SK-N-SH (cell line): ENCODE results near the gene MTIF2. TPM values are rescaled to one million over a fixed set of nuclear protein-coding genes. Genes with fewer than 3 reads are reported as not detected.

Experiments
- CTCF ChIA-PET: fragments of 300-600, 350-600 bp; formaldehyde crosslinking; extraction: SDS; loops from one replicate; lab custom pipeline; 2021; lab: Yijun Ruan, JAX
- POLR2A ChIA-PET: fragments of 350-600 bp; sonication (Branson Sonifier 250); formaldehyde crosslinking; extraction: SDS; loops from one replicate; lab custom pipeline; 2020; ENCODE audit warnings: antibody characterized with exemption, inconsistent platforms; lab: Yijun Ruan, JAX
- DNase-seq: peaks from one replicate; pipeline ENCODE4 v3.0.0; 2012
- H2AFZ ChIP-seq: fragments of 200-600 bp; sonication (generic); 2 replicates; pipeline ENCODE4 v1.8.1; 2016; ENCODE audit warnings: antibody characterized with exemption, mild to moderate bottlenecking, low read depth
- H3F3A ChIP-seq: fragments of 200-600 bp; sonication (generic); replicated peaks from 2 replicates; pipeline ENCODE3; 2016; ENCODE audit warnings: antibody characterized with exemption, mild to moderate bottlenecking; ENCODE audit not compliant: insufficient read depth
- H3K27ac ChIP-seq, 2 experiments: fragments of 200-500 bp in 1 of 2; fragments of 200-600 bp in 1 of 2; sonication (Bioruptor generic) in 1 of 2; sonication (generic), shearing (Covaris generic) in 1 of 2; 2 replicates each; pipeline versions ENCODE4 v1.5.1 to v1.6.1; 2014 to 2016; ENCODE audit warnings: low read depth in 2 of 2, inconsistent platforms in 1 of 2, low read length in 1 of 2, mild to moderate bottlenecking in 1 of 2, mixed read lengths in 1 of 2
- H3K27me3 ChIP-seq: fragments of 200-600 bp; sonication (generic), shearing (Covaris generic); 2 replicates; pipeline ENCODE4 v1.6.1; 2016; ENCODE audit warnings: mixed run types; ENCODE audit not compliant: insufficient read depth
- H3K36me3 ChIP-seq, 2 experiments: fragments of 200-500 bp in 1 of 2; fragments of 200-600 bp in 1 of 2; sonication (Bioruptor generic) in 1 of 2; sonication (generic) in 1 of 2; replicated peaks in 1 of 2; 2 replicates each; pipeline versions ENCODE3 to v1.5.1; 2014 to 2016; ENCODE audit warnings: low read length in 1 of 2, mild to moderate bottlenecking in 1 of 2; ENCODE audit not compliant: insufficient read depth in 2 of 2, control insufficient read depth in 1 of 2
- H3K4me1 ChIP-seq, 2 experiments: fragments of 200-500 bp in 1 of 2; fragments of 200-600 bp in 1 of 2; sonication (Bioruptor generic) in 1 of 2; sonication (generic), shearing (Covaris generic) in 1 of 2; 2 replicates each; pipeline versions ENCODE4 v1.5.1 to v1.6.1; 2014 to 2016; ENCODE audit warnings: low read depth in 1 of 2, low read length in 1 of 2, mixed run types in 1 of 2; ENCODE audit not compliant: insufficient read depth in 2 of 2, control insufficient read depth in 1 of 2
- H3K4me2 ChIP-seq: fragments of 200-600 bp; sonication (generic), shearing (Covaris generic); 2 replicates; pipeline ENCODE4 v1.6.1; 2017; ENCODE audit warnings: mixed run types
- H3K4me3 ChIP-seq, 2 experiments: fragments of 200-500 bp in 1 of 2; fragments of 200-600 bp in 1 of 2; sonication (Bioruptor generic) in 1 of 2; sonication (generic), shearing (Covaris generic) in 1 of 2; 2 replicates each; pipeline versions ENCODE4 v1.5.1 to v1.8.1; 2014 to 2016; ENCODE audit warnings: low read depth in 2 of 2, inconsistent platforms in 1 of 2, low read length in 1 of 2, mild to moderate bottlenecking in 1 of 2, mixed read lengths in 1 of 2, moderate library complexity in 1 of 2
- H3K79me2 ChIP-seq: fragments of 200-600 bp; sonication (generic); 2 replicates; pipeline ENCODE4 v1.8.1; 2017; ENCODE audit warnings: mild to moderate bottlenecking; ENCODE audit not compliant: insufficient read depth
- H3K9ac ChIP-seq: fragments of 200-600 bp; sonication (generic); 2 replicates; pipeline ENCODE4 v1.6.1; 2017; ENCODE audit warnings: mixed run types
- H3K9me2 ChIP-seq: fragments of 200-600 bp; sonication (generic); 2 replicates; pipeline ENCODE4 v1.6.1; 2017; ENCODE audit warnings: mixed run types
- H3K9me3 ChIP-seq: fragments of 200-600 bp; sonication (generic); 2 replicates; pipeline ENCODE4 v1.6.1; 2017; ENCODE audit warnings: mixed run types, mild to moderate bottlenecking, moderate library complexity
- H4K20me1 ChIP-seq: fragments of 200-600 bp; sonication (generic); 2 replicates; pipeline ENCODE4 v1.6.1; 2017; ENCODE audit warnings: mild to moderate bottlenecking, mixed run types; ENCODE audit not compliant: insufficient read depth
- CTCF ChIP-seq: fragments of 200-600 bp; sonication (generic); IDR thresholded peaks from 2 replicates; pipeline ENCODE4 v1.6.1; 2017; ENCODE audit warnings: antibody characterized with exemption, mild to moderate bottlenecking, moderate library complexity
- ELF1 ChIP-seq: IDR thresholded peaks from 2 replicates; pipeline ENCODE4 v1.4.0; 2012
- EP300 ChIP-seq, 2 experiments: IDR thresholded peaks; 2 replicates each; pipeline versions ENCODE4 v1.4.0 to v1.6.1; 2012; ENCODE audit warnings: borderline replicate concordance in 1 of 2, low read depth in 1 of 2, low read length in 1 of 2
- EZH2phosphoT487 ChIP-seq: fragments of 200-600 bp; sonication (generic); IDR thresholded peaks from 2 replicates; pipeline ENCODE4 v1.6.1; 2017; ENCODE audit warnings: low read depth, mixed run types, mild to moderate bottlenecking, antibody characterized with exemption, moderate library complexity, borderline replicate concordance
- FOSL2 ChIP-seq: IDR thresholded peaks from 2 replicates; pipeline ENCODE4 v1.4.0; 2012; ENCODE audit warnings: low read depth, mild to moderate bottlenecking, moderate library complexity, borderline replicate concordance
- GABPA ChIP-seq: IDR thresholded peaks from 2 replicates; pipeline ENCODE4 v1.4.0; 2012; ENCODE audit warnings: low read depth, mild to moderate bottlenecking
- MAX ChIP-seq: IDR thresholded peaks from 2 replicates; pipeline ENCODE4 v1.4.0; 2012; ENCODE audit warnings: low read depth
- MEF2A ChIP-seq: IDR thresholded peaks from 2 replicates; pipeline ENCODE4 v1.4.0; 2012; ENCODE audit warnings: low read depth, borderline replicate concordance
- MXI1 ChIP-seq: IDR thresholded peaks from 2 replicates; pipeline ENCODE4 v1.6.1; 2012; ENCODE audit warnings: mild to moderate bottlenecking, low read depth, low read length, improper control_type of control experiment
- NRF1 ChIP-seq: IDR thresholded peaks from 2 replicates; pipeline ENCODE4 v1.6.1; 2012; ENCODE audit warnings: low read depth, mild to moderate bottlenecking, low read length
- POLR2AphosphoS5 ChIP-seq: IDR thresholded peaks from 2 replicates; pipeline ENCODE4 v1.6.1; 2012; ENCODE audit warnings: low read depth, low read length
- RAD21 ChIP-seq: IDR thresholded peaks from 2 replicates; pipeline ENCODE4 v1.6.1; 2012; ENCODE audit warnings: mild to moderate bottlenecking, low read length
- RCOR1 ChIP-seq: fragments of 150-350 bp; IDR thresholded peaks from 2 replicates; pipeline ENCODE4 v1.6.1; 2017; ENCODE audit warnings: antibody characterized with exemption, low read length
- RFX5 ChIP-seq: IDR thresholded peaks from 2 replicates; pipeline ENCODE4 v1.6.1; 2012; ENCODE audit warnings: mild to moderate bottlenecking, improper control_type of control experiment, low read length
- RXRA ChIP-seq: IDR thresholded peaks from 2 replicates; pipeline ENCODE4 v1.4.0; 2012; ENCODE audit warnings: low read depth, mild to moderate bottlenecking, borderline replicate concordance
- SIN3A ChIP-seq: IDR thresholded peaks from 2 replicates; pipeline ENCODE4 v1.6.1; 2012; ENCODE audit warnings: low read depth, mild to moderate bottlenecking, low read length, moderate library complexity, borderline replicate concordance
- SMC3 ChIP-seq: IDR thresholded peaks from 2 replicates; pipeline ENCODE4 v1.6.1; 2012; ENCODE audit warnings: low read depth, low read length, improper control_type of control experiment
- TCF12 ChIP-seq: IDR thresholded peaks from 2 replicates; pipeline ENCODE4 v1.4.0; 2012
- WGBS: methylation state at CpG from one replicate; pipeline ENCODE4 v1.1.6; 2017; ENCODE audit warnings: low lambda C conversion rate; 5-methylcytosine and 5-hydroxymethylcytosine counted together
- polyA plus RNA-seq, 3 experiments: library from polyadenylated mRNA; depleted of rRNA; stranded (reverse); fragments of >200 nt; gene quantifications; 2 replicates each; pipeline ENCODE4 v1.2.3, GENCODE V29; 2012
- TF ChIP-seq, protein P1 (sequence below): IDR thresholded peaks from 2 replicates; pipeline ENCODE4; 2012
- TF ChIP-seq, protein P2 (sequence below): IDR thresholded peaks from 2 replicates; pipeline ENCODE4 v1.4.0; 2012; ENCODE audit warnings: low read depth, borderline replicate concordance

The MTIF2 gene
- polyA plus RNA-seq, 1 of the 3 experiments (the other 2 are of a cell fraction), result 12.9 TPM

- peak in 1 of 2 experiments; percentile 50; a peak in 1 of 4 replicates for TF ChIP-seq EP300 (IDR thresholded peaks at IDR 0.05; ENCODE audit: borderline replicate concordance in 1 of 2, low read depth in 1 of 2, low read length in 1 of 2)
- TF ChIP-seq NRF1, result no peak
- peak; percentile 95 for TF ChIP-seq SIN3A
- no peak for TF ChIP-seq EZH2phosphoT487
- TF ChIP-seq, protein P1, sequence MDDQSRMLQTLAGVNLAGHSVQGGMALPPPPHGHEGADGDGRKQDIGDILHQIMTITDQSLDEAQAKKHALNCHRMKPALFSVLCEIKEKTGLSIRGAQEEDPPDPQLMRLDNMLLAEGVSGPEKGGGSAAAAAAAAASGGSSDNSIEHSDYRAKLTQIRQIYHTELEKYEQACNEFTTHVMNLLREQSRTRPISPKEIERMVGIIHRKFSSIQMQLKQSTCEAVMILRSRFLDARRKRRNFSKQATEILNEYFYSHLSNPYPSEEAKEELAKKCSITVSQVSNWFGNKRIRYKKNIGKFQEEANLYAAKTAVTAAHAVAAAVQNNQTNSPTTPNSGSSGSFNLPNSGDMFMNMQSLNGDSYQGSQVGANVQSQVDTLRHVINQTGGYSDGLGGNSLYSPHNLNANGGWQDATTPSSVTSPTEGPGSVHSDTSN, result 0 out of 2 replicates have a peak, but pooled peaks have one; percentile 15
- TF ChIP-seq RAD21, result no peak; the same call in 1 of the 2 replicates
Measured at GRCh38 chr2:55268907-55269644, at the start of gene MTIF2 (continued).

GRCh38 chr2:55314985-55315384 is 46.0 kb upstream of the MTIF2 start:
- peaks cover 0 to 8% of the 10 kb centered on the region in 2 experiments; a peak in 2 of 4 replicates for H3K4me1 ChIP-seq
- H3K36me3 ChIP-seq, result peaks cover 54 to 64% of the 10 kb centered on the region in 2 experiments
- H3K9ac ChIP-seq, result no peak overlapping the region
- H3K4me3 ChIP-seq, result no peak overlapping the region
- no peaks in the 10 kb centered on the region for H3K9me3 ChIP-seq
- no peak overlapping the region for H2AFZ ChIP-seq
- ChIA-PET POLR2A (no interaction called here), CTCF (interaction anchor here (0.8 to 1.7 kb wide), 3 partner anchors 11 to 69 kb away, joined by 3 to 5 read pairs (median 4); no protein-coding TSS in a partner anchor)
- DNase-seq, result no peak
- 100% methylated on average over 1 of the region's 1 CpG for WGBS
- no peaks in the 10 kb centered on the region for H3K27me3 ChIP-seq
- H3K79me2 ChIP-seq, result no peaks in the 10 kb centered on the region
- H3F3A ChIP-seq, result peaks cover 8% of the 10 kb centered on the region
- no peak overlapping the region for H3K4me2 ChIP-seq
- no peaks in the 10 kb centered on the region for H3K9me2 ChIP-seq
- TF ChIP-seq ELF1, result no peak
- TF ChIP-seq, protein P2, sequence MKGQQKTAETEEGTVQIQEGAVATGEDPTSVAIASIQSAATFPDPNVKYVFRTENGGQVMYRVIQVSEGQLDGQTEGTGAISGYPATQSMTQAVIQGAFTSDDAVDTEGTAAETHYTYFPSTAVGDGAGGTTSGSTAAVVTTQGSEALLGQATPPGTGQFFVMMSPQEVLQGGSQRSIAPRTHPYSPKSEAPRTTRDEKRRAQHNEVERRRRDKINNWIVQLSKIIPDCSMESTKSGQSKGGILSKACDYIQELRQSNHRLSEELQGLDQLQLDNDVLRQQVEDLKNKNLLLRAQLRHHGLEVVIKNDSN, result no peak
- no peak for TF ChIP-seq GABPA
- no peak for TF ChIP-seq RFX5
- no peak for TF ChIP-seq EZH2phosphoT487
- no peak overlapping the region for H3K27ac ChIP-seq
- no peaks in the 10 kb centered on the region for H4K20me1 ChIP-seq

DNA sequence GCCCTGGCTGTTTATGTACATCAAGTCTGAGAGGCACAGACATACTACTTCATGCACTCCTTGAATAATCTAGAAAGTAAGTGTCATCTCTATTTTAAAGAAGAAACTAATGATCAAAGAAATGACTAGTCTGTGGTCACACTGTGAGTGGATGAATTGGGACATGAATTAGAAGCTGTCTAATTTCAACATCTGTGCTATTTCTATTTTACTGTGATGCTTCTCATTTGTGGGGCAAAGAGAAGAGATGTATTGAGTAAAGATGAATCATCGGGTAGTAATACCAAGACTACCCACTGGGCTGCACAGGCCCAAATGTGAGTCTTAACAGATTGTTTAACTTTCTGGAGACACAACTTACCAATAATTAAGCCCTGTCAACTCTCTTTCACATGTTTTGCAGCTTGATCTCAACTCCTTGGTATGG is 42.4 kb upstream of the MTIF2 start:
- Histone ChIP-seq H3K9me2 (no peaks in the 10 kb centered on the region), H4K20me1 (no peaks in the 10 kb centered on the region), H3K36me3 (peaks cover 39 to 41% of the 10 kb centered on the region in 2 experiments), H3K9ac (no peak overlapping the region), H3K9me3 (no peaks in the 10 kb centered on the region), H3K27ac (no peak overlapping the region), H2AFZ (no peak overlapping the region), H3F3A (peaks cover 6% of the 10 kb centered on the region), H3K27me3 (no peaks in the 10 kb centered on the region), H3K4me1 (peaks cover 0 to 15% of the 10 kb centered on the region in 2 experiments; a peak in 3 of 4 replicates), H3K79me2 (no peaks in the 10 kb centered on the region), H3K4me3 (no peak overlapping the region), H3K4me2 (no peak overlapping the region)
- POLR2A ChIA-PET, result no interaction called here
- no peak for TF ChIP-seq EZH2phosphoT487
- TF ChIP-seq MAX, result no peak
- no peak for TF ChIP-seq MXI1
- TF ChIP-seq RCOR1, result no peak
- no peak; the same call in 1 of the 2 replicates for TF ChIP-seq FOSL2
- TF ChIP-seq CTCF, result peak; percentile 44; the same call in 1 of the 2 replicates
- no peak for TF ChIP-seq RFX5
- TF ChIP-seq, protein P1, result peak; percentile 16; the same call in 1 of the 2 replicates
- TF ChIP-seq POLR2AphosphoS5, result no peak
- TF ChIP-seq ELF1, result no peak
- no peak for TF ChIP-seq SMC3
- no peak for TF ChIP-seq RXRA
- TF ChIP-seq TCF12, result peak; percentile 39; the same call in 1 of the 2 replicates
- TF ChIP-seq MEF2A, result no peak
- CTCF ChIA-PET, result no interaction called here
- 67% methylated on average over 1 of the region's 1 CpG for WGBS
- no peak for DNase-seq
